HG02884 (cell line): ENCODE measurements around the gene ESR1.

Experiments
- ATAC-seq: cut with Tn5 transposase; IDR thresholded peaks from one replicate; pipeline ENCODE4 v1.9.1; 2021; ENCODE audit warnings: mild to moderate bottlenecking, moderate library complexity; ENCODE audit not compliant: unreplicated experiment

ESR1 gene

DNA sequence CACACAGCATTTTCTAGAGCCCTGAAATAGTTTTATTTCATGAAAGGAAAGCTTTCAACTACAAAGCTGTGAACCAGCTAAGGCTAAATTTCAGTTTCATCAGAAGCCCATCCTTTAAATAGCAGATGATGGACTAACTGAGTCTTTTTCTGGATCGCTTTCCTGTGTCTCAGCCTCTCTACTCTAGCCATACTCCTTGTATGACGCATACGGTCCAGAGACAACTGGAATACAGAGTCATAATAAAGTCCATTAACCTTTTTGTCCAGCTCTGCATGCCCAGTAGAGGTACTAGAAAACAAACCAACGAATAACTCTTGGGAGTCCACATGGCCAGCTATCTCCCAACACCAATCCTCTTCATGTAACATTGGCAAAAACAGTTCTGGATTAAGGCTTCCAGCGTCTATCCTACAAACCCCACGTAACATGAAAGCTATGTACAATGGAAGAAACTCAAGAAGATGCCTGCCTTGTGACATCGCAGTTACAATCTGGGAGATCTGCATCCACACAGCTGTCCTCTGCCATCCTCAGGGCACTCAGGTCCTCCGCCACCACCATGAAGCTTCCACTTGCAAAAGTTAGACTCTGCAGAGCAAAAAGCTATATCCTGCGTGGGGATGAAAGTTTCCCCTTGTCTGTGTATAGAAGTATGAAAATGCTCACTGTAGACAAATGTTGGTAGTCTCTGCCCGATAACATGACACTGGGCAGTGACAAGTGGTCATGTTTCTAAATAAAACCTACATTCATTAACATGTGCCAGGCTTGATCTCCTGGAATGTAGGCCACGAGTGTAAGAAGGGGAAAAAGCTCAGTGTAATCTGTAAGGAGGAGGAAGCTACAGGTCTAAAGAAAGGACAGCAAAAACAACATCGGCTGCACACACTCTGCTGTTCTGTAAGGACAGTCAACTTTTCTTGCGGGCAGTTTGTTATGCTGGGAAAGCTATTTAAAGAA lies 360.4 kb downstream of the ESR1 start:
- no peak for ATAC-seq

DNA sequence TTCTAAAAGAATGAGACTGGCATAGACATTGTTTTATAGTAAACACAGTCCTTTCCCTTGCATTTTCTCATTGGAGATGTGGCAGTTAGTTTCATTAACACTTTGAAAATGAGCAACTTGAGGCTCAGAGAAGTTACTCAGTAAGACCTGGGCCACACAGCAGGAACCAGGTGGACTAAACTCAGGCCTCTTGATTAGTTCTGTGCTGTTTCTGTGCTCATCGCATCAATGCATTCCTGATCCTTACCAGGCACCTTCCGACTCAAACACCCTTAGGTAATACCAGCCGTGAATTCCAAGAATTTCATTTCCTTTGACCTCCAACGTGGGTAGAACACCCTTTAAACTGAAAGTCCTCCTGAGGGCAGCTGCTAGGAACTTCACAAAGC lies 362.8 kb downstream of the ESR1 start:
- no peak for ATAC-seq

DNA sequence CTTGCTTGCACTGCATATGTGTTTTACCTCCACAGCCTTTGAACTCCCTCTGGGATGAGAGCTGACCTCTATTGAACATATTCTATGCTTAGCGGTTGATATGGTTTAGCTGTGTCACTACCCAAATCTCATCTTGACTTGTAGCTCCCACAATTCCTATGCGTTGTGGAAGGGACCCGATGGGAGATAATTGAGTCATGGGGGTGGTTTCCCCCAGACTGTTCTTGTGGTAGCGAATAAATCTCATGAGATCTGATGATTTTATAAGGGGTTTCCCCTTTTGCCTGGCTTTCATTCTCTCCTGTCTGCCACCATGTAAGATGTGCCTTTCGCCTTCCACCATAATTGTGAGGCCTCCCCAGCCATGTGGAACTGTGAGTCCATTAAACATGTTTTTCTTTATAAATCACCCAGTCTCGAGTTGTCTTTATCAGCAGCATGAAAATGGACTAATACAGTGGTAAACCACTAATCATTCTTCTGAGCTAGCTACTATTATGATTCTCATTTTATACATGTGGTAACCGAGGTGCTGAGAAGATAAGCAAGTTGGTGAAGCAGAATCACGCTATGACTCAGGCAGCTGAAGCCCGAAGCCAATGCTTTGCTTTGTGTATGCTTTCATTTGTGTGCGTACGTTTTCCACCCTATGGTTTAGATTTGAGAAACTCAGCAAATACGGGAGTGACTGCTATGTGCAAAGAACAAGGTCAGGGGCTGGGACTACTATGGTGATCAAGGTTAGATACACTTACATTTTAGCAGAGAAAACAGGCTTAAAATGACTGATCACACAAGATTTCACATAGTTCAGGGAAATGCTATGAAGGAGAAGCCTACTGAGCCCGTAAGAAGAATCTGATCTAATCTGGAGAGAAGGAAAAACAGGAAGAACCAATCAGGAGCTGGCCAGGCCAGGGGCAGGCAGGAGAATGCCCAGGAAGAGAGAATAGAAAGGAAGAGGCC lies 363.5 kb downstream of the ESR1 start:
- peak; percentile 97 for ATAC-seq

DNA sequence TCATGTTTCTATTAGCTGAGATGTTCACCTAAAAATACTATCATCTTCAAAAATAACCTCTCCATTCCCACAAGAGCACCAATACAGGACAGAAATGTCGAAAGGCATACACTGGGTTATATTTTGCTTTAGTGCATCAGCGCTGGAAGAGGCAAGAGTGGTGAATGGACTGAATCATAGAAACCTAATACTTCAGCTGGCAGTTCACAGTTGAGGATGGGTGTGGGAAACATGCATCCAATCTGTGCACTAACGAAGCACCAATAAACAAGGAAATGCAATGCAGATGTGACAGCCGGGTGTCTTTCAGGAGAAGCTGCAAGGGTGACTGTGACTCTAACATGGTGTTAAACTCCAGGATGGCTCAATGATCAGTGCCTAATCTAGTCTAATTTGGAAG lies 365.8 kb downstream of the ESR1 start:
- no peak for ATAC-seq

DNA sequence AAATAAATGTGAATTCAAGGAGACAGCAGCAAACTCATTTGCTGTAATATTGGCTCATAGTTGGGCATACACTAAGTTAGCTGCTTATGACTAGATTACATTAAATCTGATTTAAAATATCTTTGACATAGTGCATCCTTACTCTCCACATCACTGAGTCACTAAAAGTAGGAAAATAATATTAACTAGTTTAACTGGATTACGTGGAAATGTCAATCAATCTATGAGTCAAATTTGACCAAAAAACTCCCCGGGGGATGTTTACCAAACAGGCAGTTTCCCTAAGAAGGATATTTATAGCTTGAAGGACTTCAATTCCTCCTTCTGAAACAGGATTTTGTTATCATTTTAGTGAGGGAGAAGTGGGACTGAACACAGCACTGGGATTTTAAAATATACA lies 366.5 kb downstream of the ESR1 start:
- no peak for ATAC-seq

DNA sequence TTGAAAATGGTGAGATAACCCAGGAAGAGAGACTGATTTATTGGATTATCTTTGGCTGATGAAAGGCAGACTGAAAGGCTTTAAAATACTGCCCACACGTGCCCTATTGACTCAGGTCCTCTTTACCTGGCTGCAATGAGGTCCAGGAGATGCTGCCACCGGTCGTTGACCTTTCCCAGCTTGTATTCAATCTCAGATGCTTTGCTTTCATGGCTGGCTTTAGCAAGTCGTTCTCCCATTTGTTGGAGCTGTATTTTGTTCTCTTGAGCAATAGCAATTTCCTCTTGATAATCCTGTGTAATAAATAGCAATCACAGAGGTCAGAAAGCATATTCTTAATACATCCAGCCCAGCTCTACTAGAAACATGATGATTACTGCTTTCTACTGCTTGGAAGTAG lies 368.8 kb downstream of the ESR1 start:
- no peak for ATAC-seq
